Effector CD4-positive, alpha-beta T cell (primary cell): Measurements from ENCODE around the gene S100A7.
"Not testable (repeated sequence)": the region's sequence is repeated elsewhere in the genome, so short reads cannot be mapped to it uniquely, and the experiment has no call there.

Experiments used
- DNase-seq: peaks from one replicate; pipeline ENCODE4 v3.0.0-alpha.2; 2020

S100A7 gene

DNA sequence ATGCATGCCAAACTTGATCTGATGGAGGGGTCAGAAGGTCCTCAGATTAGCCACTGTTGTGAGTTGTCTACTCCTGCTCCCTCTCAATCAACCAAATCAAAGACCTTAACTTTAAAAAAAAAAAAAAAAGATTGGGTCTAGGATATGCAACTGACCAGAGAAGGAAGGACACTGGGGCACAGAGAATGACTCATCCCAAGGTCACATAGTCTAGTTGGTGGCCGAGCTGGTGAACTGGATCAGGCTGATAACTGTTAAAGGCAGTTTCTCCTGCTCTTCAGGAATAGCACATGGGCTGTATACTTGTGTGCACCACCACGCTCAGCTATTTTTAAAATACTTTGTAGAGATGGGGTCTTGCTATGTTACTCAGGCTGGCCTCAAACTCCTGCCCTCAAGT is 14.8 kb upstream of the S100A7 start:
- no peak for DNase-seq

DNA sequence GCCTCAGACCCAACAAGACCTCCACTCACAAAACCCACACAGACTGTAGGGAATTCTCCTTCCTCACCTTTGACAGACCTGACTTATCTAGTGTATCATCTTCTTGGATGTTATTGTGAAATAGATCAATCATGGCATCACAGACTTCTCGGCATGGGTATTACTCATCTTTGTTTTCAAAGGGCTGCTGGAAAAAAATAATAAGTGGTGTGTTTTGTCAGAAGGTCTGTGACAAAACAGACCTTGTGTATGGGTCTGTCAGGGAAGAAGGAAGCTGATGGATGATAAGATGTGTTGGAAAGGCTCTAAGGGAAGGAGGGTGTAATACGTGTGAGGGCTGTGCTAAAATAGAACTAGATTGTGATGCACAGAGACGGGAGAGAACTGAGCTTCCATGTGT is 13.9 kb upstream of the S100A7 start:
- no peak for DNase-seq

DNA sequence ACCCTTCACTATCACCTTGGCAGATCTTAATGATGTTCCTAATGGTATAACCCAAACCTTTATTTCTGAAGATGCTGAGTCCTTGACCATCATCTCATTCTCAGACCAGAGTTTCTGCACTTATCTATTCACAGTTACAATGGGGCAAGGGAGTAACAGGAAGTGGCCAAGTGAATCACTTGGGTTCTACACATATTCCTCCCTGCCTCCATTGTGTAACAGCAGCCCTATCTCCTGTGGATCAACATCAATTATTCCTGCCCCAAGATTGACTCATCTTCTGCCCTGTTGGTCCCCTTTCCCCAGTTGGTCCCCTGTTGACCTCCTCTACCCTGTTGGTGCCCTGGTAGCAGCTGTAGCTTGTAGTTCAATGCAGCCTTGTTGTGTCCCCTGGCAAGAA is 10.3 kb upstream of the S100A7 start:
- DNase-seq, result no peak

DNA sequence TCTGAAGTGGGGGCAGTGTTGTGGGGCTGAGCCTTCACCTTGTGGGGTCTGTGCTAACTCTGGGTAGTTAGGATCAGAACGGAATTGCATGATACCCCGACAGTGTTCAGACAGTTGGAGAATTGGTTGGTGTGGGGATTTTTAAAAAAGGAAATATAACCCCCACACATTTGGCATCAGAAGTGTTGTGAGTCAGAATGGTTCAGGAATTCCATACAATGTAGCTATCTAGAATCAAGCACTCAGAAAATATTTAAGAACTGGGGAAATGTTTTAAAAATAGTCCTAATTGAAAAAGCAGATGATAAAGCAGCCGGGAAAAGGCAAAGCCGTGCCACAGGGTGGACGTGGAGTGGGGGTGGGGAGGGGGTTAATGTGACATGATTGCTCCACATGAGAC is 6.5 kb upstream of the S100A7 start:
- DNase-seq, result no peak

DNA sequence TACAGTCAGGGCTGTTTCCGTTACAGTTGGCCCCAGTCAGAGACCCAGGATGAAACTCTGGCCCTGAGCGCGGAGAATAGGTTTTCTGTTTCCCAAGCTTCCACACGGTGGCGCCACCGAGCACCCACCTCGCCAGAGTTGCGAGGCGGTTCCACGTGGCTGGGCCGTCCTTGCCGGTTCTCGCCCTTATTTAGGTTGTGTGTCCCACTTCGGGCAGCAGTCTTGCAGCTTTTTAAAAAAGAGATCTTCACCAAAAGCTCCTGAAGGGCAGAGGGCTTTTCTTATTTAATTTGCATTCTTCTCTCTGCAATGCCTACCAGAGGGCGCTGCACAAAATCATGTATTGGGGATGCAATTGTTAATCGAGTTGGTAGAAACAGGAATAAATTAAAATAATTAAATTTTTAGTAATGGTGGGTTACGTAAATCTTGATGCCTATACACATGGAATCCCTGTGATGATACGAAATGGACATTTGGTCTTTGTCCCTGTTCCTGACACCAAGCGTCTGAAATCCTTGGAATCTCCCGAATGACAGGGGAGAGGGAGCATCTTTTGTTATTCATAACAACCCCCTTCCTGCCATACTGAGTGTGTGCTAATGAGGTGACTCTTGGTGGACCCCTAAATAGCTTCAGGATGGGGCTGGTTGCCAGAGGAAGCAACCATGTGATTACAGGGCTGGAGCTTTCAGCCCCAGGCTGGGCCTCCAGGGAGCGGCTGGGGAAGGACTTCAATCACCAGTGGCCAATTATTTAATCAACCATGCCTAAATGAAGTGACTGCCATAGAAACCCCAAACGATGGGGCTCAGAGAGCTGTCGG is 5.6 kb upstream of the S100A7 start:
- peak; percentile 42 for DNase-seq

DNA sequence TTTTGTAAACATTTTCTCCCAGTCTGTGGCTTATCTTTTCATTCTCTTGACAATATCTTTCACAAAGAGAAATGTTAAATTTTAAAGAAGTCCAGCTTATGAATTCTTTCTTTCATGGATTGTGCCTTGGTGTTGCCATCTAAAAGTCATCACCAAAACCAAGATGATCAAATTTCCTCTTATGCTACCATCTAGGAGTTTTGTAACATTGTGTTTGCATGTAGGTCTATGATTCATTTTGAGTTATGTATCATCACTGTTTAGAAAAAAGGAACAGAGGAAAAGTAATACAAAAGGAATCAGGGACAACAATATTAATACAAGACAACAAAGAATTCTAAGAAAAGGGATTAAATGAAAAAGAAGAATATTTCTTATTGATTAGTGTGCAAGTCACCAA is 2.3 kb upstream of the S100A7 start:
- DNase-seq, result not testable (repeated sequence)

DNA sequence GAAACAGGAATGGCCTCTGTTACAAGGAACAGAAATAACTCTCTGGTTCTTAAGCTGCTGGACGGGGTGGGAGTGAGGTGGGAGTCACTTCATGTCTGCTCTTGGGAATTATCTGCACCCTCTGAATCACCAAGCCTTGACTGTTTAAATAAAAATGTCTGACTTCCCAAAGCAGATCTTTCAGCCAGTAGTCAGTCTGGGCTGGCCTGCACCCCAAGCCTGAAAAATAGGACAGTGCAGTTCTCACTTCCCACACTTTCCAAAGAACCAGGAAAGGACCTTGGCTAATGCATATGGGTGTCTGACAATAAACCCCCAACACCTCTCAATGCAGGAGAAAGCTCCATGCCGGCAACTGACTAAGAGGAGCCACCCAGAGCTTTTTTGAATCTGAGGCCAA is 796 bp downstream of the S100A7 start:
- no peak for DNase-seq

DNA sequence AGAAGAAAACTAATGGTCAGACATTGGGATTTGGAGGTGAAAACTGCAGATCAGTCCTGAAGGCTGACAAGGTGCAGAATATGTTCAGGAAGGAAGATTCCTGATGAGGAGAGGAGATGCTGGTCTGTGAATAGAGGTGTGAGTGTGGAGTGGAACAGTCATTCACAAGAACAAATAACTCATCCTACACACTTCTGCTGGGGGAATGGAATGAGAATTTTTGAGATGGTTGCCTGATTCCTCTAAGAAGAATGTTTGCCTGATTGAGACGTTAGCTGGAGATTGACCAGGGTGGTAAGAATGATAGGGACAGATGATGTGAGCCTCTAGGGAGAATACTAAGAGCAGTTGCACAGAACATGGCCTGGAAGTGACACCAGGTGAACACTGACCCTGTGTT is 4.1 kb downstream of the S100A7 start:
- no peak for DNase-seq

DNA sequence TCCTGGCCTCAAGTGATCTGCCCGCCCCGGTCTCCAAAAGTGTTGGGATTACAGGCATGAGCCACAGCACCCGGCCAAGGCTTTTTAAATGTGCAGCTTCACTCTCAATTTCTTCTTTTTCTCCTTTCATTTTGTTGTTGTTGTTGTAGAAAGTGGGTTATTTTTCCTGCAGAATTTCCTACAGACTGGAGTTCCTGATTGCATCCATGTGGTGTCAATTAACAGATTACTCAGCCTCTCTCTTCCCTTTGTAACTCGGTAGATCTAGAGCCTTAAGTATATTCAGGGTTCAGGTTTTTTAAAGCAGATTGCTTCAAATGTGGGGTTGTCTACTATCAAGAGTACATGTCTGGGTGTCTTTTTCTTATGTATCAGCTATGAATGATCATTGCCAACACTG is 11.6 kb downstream of the S100A7 start:
- not testable (repeated sequence) for DNase-seq

DNA sequence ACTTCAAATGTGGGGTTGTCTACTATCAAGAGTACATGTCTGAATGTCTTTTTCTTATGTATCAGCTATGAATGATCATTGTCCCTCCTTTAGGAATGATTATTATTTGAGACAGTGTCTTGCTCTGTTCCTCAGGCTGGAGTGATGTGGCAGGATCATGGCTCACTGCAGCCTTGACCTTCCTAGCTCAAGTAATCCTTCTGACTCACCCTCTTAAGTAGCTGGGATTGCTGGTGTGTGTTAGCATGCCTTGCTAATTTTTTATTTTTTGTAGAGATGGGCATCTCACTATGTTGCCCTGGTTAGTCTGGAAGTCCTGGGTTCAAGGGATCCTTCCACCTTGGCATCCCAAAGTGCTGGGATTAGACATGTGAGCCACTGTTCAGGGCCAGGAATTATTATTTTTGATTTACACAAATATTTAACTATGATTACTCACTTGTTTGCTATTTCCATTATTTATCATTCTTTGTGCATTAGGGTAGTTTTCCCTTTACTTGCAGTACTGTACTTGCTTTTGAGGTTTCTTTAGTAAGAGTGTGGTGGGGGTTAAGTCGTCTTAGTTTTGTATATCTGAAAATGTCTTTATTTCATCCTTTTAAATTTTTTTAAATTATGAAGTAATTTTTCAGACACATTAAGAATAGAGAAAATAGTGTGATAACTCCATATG is 12.8 kb downstream of the S100A7 start:
- no peak for DNase-seq

DNA sequence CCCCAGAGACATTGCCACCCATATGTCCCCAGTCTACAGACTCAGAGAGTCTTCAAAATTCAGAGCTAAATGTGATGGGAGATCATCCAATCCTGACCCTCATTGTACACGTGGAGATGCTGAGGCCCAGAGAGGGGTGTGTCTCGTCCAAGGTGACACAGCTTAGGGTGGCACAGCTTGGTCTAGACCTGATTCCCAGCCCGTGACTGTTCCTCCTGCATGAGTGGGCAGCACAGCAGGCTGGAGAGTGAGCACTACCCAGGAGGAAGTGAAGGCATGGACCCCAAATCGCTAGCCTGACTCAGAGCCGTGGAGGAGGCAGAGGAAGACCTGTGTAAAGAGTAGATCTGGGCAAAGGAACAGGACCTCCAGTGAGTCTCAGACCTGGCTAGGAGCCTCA is 16.4 kb downstream of the S100A7 start:
- no peak for DNase-seq

DNA sequence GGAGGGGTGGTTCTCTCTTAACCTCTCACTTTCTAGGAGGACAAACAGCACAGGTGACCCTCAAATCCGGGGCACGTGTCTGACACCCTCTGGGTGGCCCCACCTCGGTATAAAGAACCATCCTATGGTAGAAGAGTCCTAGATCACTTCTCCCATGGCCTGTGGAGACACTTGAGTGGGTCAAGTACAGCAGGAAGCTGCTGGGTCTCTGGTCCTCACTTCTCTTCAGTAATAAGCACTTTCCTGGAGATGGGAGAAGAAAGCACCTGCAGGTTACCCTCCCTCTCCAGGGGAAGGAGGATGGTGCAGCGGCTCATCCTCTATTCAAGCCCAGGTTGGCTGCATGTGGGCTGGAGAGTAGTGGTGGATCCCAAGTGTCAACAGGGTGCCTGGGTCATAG is 17.0 kb downstream of the S100A7 start:
- DNase-seq, result no peak

DNA sequence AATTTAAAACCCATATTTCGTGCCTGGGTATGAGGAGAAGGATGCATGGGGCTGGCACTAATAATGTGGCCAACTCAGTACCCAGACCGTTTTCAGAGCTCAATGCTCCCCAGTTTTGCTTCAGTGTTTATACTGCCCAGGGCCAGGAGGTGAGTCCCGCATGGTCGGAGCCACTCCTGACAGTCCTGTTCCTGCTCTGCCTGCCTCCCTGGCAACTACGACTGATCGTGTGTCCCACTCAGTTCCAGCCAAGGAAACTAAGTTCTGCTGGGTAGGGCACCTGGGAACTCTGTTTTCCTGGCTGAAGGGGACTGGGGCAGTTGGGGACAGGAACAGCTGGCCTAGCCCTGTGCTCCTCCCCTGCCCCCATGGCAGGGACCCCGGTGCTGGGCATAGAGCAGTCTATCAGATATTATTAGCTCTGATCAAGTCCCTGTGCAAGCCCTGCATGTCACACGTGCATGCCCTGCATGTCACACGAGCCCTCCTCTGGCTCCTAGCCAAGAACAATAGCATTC is 19.2 kb downstream of the S100A7 start:
- DNase-seq, result no peak

DNA sequence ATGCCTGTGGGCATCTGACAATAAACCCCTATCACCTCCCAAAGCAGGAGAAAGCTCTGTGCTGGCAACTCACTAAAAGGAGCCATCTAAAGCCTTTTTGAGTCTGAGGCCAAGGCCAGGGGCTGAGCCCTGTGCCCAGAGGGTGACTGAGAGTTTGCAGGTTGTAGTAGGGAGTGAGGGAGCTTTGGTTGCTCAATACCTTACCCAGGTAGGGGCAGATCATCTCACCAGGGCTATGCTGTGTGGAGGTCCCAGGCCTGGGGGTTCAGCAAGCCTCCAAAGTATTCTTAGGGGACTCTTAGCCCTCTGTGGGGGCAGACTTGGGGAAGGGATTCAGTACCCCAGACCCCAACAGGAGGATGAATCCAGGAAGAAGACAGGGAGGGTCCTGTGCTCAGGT is 21.2 kb downstream of the S100A7 start:
- DNase-seq, result no peak

DNA sequence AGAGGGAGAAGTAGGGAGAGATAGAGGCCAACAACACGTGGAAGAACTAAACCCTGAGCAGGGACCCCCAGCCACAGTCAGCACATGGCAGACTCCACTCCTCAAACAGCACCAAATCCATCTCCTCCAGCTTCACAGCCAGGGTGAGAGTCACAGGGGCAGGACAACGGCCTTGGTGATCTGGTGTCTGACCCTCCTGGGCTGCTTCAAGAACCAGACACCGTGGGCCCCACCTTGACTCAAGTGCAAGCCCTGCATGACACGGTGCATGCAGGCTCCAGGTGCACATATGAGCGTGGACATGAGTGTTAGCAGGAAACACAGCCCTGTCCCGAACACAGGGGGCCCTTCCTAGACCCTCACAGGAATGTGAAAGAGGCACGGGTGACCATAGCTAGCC is 21.9 kb downstream of the S100A7 start:
- no peak for DNase-seq

DNA sequence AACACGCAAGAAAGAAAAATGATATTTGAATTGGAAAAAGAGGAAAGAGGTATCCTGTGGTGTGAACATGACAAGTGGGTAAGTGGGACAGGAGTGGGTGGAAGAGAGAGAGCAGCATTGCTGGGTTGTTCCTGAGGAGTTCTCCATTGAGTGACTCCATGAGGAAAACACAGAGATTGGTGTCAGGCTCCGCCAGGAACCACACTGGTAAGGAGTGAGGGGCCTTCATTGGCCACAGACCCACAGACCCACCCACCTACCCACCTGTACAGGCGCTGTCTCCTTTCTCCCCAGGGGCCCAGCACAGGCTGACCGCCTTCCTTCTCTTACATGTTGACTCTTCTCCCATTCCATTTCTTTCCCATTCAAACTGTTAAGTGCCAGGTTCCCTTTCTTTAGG is 23.2 kb downstream of the S100A7 start:
- DNase-seq, result no peak

DNA sequence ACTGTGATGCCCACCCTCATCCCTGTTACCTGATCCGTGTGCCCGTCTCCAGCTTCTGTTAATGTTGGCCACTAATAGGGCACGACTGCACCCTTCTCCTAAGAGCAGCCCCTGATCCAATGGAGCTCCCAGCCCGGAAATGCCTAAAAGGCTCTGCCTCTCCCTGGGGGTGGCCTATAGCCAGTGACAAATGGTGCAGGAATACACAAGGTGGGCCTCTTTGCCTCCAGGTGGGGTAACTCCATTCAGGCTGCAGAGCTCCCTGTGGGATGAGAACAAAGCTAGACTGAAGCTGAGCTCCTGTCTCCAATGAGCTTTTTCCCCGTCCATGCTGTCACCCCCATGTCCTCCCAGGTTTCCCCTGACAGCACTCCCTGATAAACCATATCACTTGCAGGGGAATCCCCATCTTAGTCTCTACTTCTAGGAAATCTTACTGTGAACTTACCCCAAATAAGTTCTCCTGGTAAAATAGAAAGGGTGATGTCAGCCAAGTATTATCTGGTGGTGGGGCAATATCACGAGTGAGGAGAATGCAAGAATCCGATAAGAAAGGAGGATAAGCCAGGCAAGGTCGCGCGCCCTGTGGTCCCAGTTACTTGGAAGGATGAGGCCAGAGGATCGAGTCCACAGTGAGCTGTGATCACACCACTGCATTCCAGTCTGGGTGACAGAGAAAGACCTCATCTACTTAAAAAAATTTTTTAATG is 25.6 kb downstream of the S100A7 start:
- no peak for DNase-seq

DNA sequence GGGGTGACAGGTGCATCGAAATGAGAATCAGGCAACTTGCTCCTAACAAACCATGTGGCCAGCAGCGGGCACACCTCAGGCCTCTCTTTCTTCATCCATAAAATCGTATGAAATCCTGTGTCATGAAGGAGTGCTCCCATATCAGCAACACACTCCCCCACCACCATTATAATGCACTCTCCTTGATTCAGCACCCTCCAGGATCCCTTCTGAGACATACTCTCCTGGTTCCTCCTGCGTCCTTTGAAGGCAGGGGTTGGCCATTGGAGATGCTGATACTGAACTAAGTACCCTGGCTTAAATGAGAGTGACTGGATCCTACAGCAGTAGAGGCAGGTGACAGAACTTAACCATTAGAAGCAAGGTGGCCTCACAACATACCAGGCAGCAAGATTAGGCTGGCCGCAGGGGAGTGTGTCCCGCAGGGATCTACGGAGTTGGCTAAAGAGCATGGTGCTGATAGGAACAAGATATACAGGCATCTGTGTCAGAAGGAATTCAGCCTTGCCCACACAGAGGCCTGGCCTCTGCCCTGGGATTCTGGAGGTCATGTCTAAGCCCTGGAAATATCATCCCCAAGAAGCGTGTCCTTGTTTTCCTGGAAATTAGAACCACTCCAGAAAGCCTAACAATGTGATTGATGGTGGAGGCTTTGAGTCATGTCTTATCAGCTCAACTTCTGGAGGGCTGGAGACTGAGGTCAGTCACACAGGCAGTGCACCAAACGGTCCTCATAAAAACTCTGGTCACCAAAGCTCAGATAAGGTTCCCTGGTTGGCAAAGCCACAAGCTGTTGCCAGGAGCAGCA is 27.4 kb downstream of the S100A7 start:
- DNase-seq, result no peak

DNA sequence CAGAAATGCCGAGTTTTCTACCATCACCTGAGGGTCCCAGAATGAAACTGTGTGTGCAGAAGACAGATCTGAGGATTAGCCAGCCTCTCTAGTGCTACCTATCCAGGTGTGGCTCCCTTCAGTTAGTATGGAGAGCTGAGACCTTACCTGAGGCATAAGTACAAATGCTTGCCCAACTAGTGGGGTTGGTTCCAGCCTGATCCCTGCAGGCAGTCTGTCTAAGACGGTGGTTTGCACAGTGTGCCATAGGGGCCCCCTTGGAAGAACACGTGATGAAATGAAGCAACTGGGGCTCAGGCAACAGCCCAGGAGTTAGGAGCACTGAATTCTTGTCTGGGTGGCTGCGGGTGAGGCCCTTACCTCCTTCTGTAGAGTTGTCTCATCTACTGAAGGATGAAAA is 28.5 kb downstream of the S100A7 start:
- no peak for DNase-seq

DNA sequence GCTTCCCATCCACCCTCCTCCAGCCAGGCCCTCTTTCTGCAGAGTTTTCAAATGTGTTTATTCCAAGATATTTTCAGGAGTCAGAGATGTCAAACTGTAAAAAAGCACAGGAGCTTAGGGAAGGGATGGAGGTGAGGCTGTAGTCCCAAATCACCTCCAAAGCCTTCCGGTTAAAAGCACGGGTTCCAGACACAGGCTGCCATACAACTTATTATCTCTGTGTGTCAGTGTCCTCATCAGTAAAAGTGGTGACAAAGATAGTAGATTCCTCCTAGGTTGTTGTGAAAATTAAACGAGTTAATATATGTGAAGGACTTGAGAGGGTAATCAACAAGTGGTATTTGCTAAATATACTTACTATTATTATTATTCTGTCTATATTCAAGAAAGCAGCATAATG is 29.0 kb downstream of the S100A7 start:
- no peak for DNase-seq

DNA sequence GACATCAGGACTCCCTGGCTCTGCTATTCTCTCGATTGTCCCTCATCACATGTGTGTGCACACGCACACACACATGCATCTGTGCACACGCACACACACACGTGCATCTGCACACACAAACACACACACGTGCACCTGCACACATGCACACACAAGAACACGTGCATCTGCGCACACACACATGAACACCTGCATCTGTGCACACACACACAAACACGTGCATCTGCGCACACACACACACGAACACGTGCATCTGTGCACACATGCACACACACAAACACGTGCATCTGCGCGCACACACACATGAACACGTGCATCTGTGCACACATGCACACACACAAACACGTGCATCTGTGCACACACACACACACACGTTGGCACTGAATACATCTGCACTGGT is 29.4 kb downstream of the S100A7 start:
- no peak for DNase-seq

DNA sequence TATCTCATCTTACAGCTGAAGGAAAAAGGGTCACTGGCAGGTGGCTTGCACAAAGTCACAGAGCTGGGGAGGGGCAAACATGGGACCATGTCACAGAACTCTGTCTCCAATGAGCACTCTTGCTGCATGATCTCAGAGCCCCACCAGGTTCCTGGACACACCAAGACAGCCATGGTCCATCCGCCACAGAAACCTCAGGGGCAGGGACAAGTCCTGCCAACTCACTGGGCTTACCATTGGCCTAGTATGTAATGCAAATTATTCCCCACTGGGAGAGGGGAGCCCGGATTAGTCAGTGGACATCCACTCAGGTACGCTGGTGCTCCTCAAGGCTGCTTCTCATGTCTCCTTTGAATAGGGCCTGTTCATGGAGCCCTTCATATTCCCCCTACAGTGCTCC is 29.9 kb downstream of the S100A7 start:
- no peak for DNase-seq

DNA sequence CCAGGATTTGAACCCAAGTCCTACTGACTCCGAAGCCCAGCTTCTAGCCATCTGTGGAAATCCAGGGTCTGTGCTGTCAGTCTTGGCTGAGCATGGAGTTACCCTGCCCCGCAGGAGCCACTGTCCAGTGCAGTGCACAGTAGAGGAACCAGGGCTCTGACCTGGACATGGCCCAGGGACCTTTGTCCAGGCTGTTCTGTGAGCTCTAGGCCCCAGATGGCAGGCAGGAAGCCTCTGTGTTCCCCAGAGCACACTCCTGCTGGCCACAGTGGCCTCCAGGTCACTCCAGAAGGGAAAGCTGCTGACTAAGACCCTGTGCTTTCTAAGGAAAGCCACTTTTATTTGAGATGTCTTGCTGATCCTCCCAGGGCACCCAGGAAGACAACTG is 30.3 kb downstream of the S100A7 start:
- DNase-seq, result no peak
